ENCODE measurements around the gene HELZ.

The HELZ gene

DNA sequence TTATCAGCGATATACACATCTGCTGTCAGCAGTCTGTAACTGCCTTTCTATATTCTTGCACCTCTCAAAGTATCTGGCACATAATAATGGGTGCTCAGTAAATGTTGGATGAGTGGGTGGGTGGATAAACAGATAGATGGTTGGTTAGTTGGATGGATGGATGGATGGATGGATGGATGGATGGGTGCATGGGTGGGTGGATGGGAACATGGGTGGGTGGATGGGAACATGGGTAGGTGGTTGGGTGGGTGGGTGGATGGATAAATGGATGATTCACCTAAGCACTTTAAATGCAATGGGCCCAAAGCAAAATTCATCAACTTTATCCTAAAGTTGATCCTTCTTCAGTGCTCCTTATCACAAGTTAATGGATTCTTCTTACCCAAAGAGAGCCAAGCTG is 48.6 kb downstream of the HELZ start:
- CTCF ChIA-PET, result interaction anchor here (0.9 kb wide), 1 partner anchor 29 kb away, joined by 4 read pairs; no protein-coding TSS in a partner anchor

DNA sequence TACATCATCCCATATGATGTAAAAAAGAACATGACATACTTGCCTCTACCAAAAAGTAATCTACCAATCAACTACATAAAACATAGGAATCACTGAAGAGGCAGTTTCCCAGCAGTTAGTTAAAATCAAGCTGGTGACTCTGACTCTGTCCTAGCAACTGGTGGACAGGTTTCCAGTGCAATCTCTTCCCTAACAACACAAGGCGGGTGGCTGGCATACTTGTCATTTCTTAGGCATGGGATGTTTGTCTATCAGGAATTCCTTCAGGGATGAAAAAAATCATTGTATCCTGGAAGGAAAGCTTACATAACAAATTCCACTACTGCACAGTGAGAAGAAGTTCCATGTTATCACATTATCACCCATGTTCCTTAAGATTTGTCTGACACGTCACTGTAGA is 50.9 kb downstream of the HELZ start:
- POLR2A ChIA-PET (ENCODE audit: low non-redundant PET), result no interaction called here
- CTCF ChIA-PET, result no interaction called here

More for the DNA sequence above, 48.6 kb downstream of the HELZ start:
- TF ChIP-seq, protein P1, sequence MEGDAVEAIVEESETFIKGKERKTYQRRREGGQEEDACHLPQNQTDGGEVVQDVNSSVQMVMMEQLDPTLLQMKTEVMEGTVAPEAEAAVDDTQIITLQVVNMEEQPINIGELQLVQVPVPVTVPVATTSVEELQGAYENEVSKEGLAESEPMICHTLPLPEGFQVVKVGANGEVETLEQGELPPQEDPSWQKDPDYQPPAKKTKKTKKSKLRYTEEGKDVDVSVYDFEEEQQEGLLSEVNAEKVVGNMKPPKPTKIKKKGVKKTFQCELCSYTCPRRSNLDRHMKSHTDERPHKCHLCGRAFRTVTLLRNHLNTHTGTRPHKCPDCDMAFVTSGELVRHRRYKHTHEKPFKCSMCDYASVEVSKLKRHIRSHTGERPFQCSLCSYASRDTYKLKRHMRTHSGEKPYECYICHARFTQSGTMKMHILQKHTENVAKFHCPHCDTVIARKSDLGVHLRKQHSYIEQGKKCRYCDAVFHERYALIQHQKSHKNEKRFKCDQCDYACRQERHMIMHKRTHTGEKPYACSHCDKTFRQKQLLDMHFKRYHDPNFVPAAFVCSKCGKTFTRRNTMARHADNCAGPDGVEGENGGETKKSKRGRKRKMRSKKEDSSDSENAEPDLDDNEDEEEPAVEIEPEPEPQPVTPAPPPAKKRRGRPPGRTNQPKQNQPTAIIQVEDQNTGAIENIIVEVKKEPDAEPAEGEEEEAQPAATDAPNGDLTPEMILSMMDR (conservative IDR thresholded peaks at IDR 0.05; ENCODE audit: low read depth), result no peak
- POLR2A ChIA-PET (ENCODE audit: low non-redundant PET), result no interaction called here
- no peak for DNase-seq (ENCODE audit: low spot score)
- H3K27ac ChIP-seq, result no peak overlapping the region

DNA sequence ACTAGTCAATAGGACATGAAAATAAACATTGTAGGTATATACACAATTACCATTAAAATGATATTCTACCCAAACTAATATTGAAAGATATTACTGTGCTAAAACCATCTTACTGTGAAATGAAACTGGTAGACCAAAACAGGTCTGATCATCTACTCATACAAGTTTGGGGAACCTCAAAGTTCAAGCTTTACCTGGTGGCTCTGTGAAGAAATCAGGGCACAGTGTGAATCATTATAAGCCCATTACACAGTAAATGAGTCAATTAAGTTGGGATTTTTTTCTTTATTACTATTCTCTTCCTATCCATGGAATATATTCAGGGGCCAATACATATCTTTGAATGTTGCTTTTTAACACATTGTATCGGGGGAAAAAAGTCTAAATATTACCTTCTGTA is 57.1 kb downstream of the HELZ start:
- DNase-seq (ENCODE audit: low spot score), result no peak
- CTCF ChIA-PET, result no interaction called here
- POLR2A ChIA-PET (ENCODE audit: low non-redundant PET), result no interaction called here
- TF ChIP-seq, protein P1 (conservative IDR thresholded peaks at IDR 0.05; ENCODE audit: low read depth), result no peak
- H3K27ac ChIP-seq, result no peak overlapping the region

More for the DNA sequence above, 50.9 kb downstream of the HELZ start:
- no peak for DNase-seq (ENCODE audit: low spot score)
- TF ChIP-seq, protein P1 (conservative IDR thresholded peaks at IDR 0.05; ENCODE audit: low read depth), result no peak
- no peak overlapping the region for H3K27ac ChIP-seq

DNA sequence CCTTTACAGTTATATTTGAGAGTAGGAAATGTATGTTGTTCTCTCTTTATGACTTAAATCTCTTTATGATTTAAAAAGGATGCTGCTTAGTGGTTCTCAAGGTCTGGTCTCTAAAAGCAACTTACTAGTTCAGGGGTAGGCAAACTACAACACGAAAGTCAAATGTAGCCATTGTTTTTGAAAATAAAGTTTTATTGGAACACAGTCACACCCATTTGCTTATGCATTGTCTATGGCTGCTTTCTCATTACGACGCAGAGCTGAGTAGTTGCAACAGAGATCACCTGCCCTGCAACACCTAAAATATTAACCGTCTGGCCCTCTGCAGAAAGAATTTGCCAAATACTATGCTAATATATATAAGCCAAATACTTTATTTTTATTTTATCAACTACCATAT is 58.2 kb downstream of the HELZ start:
- no peak for DNase-seq (ENCODE audit: low spot score)
- POLR2A ChIA-PET (ENCODE audit: low non-redundant PET), result no interaction called here
- CTCF ChIA-PET, result interaction anchor here (0.6 kb wide), 1 partner anchor 11 kb away, joined by 3 read pairs; no protein-coding TSS in a partner anchor
- H3K27ac ChIP-seq, result no peak overlapping the region
- TF ChIP-seq, protein P1 (conservative IDR thresholded peaks at IDR 0.05; ENCODE audit: low read depth), result no peak

DNA sequence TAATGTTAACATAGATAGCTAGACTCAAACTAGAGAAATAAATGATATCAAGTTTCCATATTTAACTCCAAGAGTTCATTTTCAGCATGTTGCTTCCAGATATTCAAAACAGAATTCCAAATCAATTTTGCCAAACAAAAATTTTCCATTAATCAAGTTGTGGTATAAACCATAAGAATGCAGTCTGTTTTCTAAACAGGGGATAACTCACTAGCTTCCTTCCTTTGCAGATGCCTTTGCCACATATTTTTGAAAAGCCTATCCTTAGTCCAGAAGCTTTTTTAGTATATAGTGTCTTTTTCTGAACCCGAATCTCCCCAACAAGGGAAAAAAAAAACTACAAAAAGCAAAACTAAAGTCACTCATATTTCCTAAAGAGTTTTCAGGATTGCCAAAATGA is 61.5 kb downstream of the HELZ start:
- DNase-seq (ENCODE audit: low spot score), result no peak
- TF ChIP-seq, protein P1 (conservative IDR thresholded peaks at IDR 0.05; ENCODE audit: low read depth), result no peak
- POLR2A ChIA-PET (ENCODE audit: low non-redundant PET), result no interaction called here
- H3K27ac ChIP-seq, result no peak overlapping the region
- CTCF ChIA-PET, result interaction anchor here (0.7 kb wide), 1 partner anchor 97 kb away, joined by 4 read pairs; no protein-coding TSS in a partner anchor

DNA sequence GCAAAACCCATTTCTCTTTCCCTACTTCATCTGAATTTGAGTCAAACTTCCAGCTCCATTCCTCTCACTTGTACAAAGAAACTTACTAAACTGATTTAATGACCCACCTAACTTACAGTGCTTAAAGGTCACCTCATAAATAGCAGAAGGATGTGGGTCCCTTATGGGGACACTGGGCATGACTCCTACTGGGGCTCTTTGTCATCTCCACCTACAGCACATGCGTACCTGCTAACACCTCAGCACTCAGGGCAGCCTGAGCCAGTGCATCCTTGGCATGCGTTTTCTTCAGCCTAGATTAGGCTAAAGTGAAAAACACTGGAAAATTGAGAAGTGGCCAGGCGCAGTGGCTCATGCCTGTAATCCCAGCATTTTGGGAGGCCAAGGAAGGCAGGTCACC is 63.2 kb downstream of the HELZ start:
- DNase-seq (ENCODE audit: low spot score), result no peak
- ChIA-PET CTCF (no interaction called here), POLR2A (ENCODE audit: low non-redundant PET) (no interaction called here)
- TF ChIP-seq, protein P1 (conservative IDR thresholded peaks at IDR 0.05; ENCODE audit: low read depth), result no peak
- H3K27ac ChIP-seq, result no peak overlapping the region; the same call in 1 of the 2 replicates

DNA sequence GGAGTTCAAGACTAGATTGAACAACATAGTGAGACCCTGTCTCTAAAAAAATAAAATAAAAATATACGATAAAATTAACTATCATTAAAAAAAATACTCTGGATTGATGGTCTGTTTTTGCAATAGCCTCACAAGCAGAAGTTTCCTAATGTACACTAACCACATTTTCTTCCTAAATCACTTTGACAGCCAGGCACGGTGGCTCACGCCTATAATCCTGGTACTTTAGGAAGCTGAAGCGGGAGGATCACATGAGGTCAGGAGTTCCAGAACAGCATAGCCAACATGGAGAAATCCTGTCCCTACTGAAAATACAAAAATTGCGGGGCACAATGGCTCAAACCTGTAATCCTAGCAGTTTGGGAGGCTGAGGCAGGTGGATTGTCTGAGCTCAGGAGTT is 64.7 kb downstream of the HELZ start:
- TF ChIP-seq, protein P1 (conservative IDR thresholded peaks at IDR 0.05; ENCODE audit: low read depth), result no peak
- no peak overlapping the region for H3K27ac ChIP-seq
- DNase-seq (ENCODE audit: low spot score), result no peak
- CTCF ChIA-PET, result no interaction called here
- POLR2A ChIA-PET (ENCODE audit: low non-redundant PET), result no interaction called here
